SK-N-SH treated with all-trans-retinoic acid at 6 μM for 48 hours (cell line): Measurements from ENCODE around the gene CTAG1A.
"Not testable (repeated sequence)": the region's sequence is repeated elsewhere in the genome, so short reads cannot be mapped to it uniquely, and the experiment has no call there.

Source experiments
- SNAI2 ChIP-seq: fragments of 250-450 bp; sonication (Bioruptor Pico); IDR thresholded peaks from 2 replicates; pipeline ENCODE4 v1.5.0; 2020; ENCODE audit warnings: mild to moderate bottlenecking, moderate library complexity
- ZFP30 ChIP-seq: fragments of 450-650 bp; formaldehyde crosslinking; IDR thresholded peaks from 2 replicates; pipeline ENCODE4 v1.5.0; 2022; ENCODE audit warnings: mild to moderate bottlenecking, moderate library complexity

DNA sequence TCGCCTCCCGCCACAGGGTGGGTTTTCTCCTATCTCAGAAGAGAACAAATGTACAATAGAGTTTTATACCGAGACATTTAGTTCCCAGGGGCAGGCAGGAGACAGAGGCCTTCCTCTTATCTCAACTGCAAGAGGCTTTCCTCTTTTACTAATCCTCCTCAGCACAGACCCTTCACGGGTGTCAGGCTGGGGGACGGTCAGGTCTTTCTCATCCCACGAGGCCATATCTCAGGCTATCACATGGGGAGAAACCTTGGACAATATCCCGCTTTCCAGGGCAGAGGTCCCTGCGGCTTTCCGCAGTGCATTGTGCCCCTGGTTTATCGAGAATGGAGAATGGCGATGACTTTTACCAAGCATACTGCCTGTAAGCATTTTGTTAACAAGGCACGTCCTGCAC is 23.9 kb downstream of the CTAG1A start:
- TF ChIP-seq SNAI2, ZFP30 (CRISPR knock-in tag): not testable (repeated sequence)
